Measurements from ENCODE around the gene IL6. TPM values are rescaled to one million over a fixed set of nuclear protein-coding genes. Genes with fewer than 3 reads are reported as not detected.

Gene IL6
- total and polyA plus RNA-seq, 10 of the 15 experiments (the other 5 are each of a cell fraction or from before 2014, with no cell fraction given), result not detected

- 3% methylated on average over 3 of the region's 3 CpGs for WGBS (ENCODE audit: insufficient coverage, insufficient replicate concordance, low lambda C conversion rate, missing lambda C conversion rate)
- Histone ChIP-seq H3K79me2 (ENCODE audit: control insufficient read depth, insufficient read depth, low read length) (no peaks in the 10 kb centered on the region), H3K9me3 (replicated peaks; ENCODE audit: control insufficient read depth, insufficient read depth, low read length) (no peaks in the 10 kb centered on the region), H4K20me1 (ENCODE audit: control insufficient read depth, insufficient read depth) (no peaks in the 10 kb centered on the region), H3K4me1 (ENCODE audit: control insufficient read depth, insufficient read depth, low read length) (peaks cover 5% of the 10 kb centered on the region; the same call in 1 of the 2 replicates), H3K4me2 (ENCODE audit: control insufficient read depth, insufficient read depth) (no peak overlapping the region; the same call in 1 of the 2 replicates), H3K4me3 (no peak overlapping the region), H3K27ac (ENCODE audit: control insufficient read depth, insufficient read depth) (no peak overlapping the region), H3K27me3 (replicated peaks in 1 of 2; ENCODE audit: control insufficient read depth in 2 of 2, insufficient read depth in 2 of 2, low read length in 1 of 2) (peaks cover 5 to 8% of the 10 kb centered on the region in 2 experiments), H3K36me3 (ENCODE audit: control insufficient read depth in 2 of 2, insufficient read depth in 2 of 2, low read length in 1 of 2) (no peaks in the 10 kb centered on the region), H2AFZ (ENCODE audit: control insufficient read depth, low read depth, low read length) (no peak overlapping the region), H3K9ac (ENCODE audit: control insufficient read depth, insufficient read depth, low read length) (no peak overlapping the region)
- BruUV-seq (replicated peaks), result no TSS peak
- RAD21 ChIA-PET (ENCODE audit: unreplicated experiment), result interaction anchor here (1.6 to 6.6 kb wide), 4 partner anchors 165 to 327 kb away, joined by 3 to 115 read pairs (median 10); no protein-coding TSS in a partner anchor
- FAIRE-seq, result no peak
- POLR2A ChIA-PET, result interaction anchor here (0.6 kb wide), 1 partner anchor 456 kb away, joined by 12 read pairs; no protein-coding TSS in a partner anchor
- in situ Hi-C loops (cut with MboI), result loop anchor here (5.0 to 25.0 kb wide), 2 partner anchors 165 to 615 kb away; no protein-coding TSS in a partner anchor
- SMC1A ChIA-PET (ENCODE audit: uncharacterized antibody, unreplicated experiment), result interaction anchor here (0.8 to 8.1 kb wide), 8 partner anchors 9 to 327 kb away, joined by 3 to 124 read pairs (median 3); no protein-coding TSS in a partner anchor
- TF ChIP-seq USF2 (IDR thresholded peaks at IDR 0.05; ENCODE audit: borderline replicate concordance, low read depth, low read length), result no peak
- no peak for TF ChIP-seq ZBTB11 (CRISPR knock-in tag; IDR thresholded peaks at IDR 0.05)
- TF ChIP-seq EGR1 (IDR thresholded peaks at IDR 0.05; ENCODE audit: borderline replicate concordance in 1 of 2, low read depth in 2 of 2, low read length in 2 of 2), result no peak
- TF ChIP-seq ATF7 (IDR thresholded peaks at IDR 0.05; ENCODE audit: low read depth), result no peak
- no peak for TF ChIP-seq SMAD5 (IDR thresholded peaks at IDR 0.05; ENCODE audit: low read depth)
- no peak for TF ChIP-seq KLF5 (IDR thresholded peaks at IDR 0.05; ENCODE audit: partially characterized antibody)
- no peak for TF ChIP-seq BMI1 (IDR thresholded peaks at IDR 0.05; ENCODE audit: borderline replicate concordance)
- TF ChIP-seq ZSCAN29 (IDR thresholded peaks at IDR 0.05), result no peak
- TF ChIP-seq, protein P1, sequence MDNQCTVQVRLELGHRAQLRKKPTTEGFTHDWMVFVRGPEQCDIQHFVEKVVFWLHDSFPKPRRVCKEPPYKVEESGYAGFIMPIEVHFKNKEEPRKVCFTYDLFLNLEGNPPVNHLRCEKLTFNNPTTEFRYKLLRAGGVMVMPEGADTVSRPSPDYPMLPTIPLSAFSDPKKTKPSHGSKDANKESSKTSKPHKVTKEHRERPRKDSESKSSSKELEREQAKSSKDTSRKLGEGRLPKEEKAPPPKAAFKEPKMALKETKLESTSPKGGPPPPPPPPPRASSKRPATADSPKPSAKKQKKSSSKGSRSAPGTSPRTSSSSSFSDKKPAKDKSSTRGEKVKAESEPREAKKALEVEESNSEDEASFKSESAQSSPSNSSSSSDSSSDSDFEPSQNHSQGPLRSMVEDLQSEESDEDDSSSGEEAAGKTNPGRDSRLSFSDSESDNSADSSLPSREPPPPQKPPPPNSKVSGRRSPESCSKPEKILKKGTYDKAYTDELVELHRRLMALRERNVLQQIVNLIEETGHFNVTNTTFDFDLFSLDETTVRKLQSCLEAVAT (IDR thresholded peaks at IDR 0.05), result no peak
- no peak for TF ChIP-seq MTA3 (IDR thresholded peaks at IDR 0.05; ENCODE audit: borderline replicate concordance, low read length)
- no peak for TF ChIP-seq HDGF (IDR thresholded peaks at IDR 0.05)
- no peak for DNase-seq (ENCODE audit: low read depth, low spot score)
- CTCF ChIA-PET, result interaction anchor here (0.7 to 8.5 kb wide), 19 partner anchors 8 to 329 kb away, joined by 3 to 194 read pairs (median 4); no protein-coding TSS in a partner anchor
- intact Hi-C loops (cut with micrococcal nuclease; ENCODE audit: unreplicated experiment), result loop anchor here (2.0 to 5.0 kb wide), 3 partner anchors 55 to 327 kb away; no protein-coding TSS in a partner anchor
- no peak for ATAC-seq
These were observed 675 bp downstream of the IL6 start for GRCh38 chr7:22727714-22728035.
